ENCODE measurements around the gene PRPF19. TPM values are rescaled to one million over a fixed set of nuclear protein-coding genes. Genes with fewer than 3 reads are reported as not detected.
A peak's percentile ranks its signal among the peaks of the same experiment; 100 is the strongest.

The PRPF19 gene
- total and polyA plus RNA-seq, 2 of the 13 experiments (the other 11 are each of a cell fraction or from before 2014, with no cell fraction given): 27.4 to 91.1 TPM

- TF ChIP-seq TRAFD1 (CRISPR knock-in tag; IDR thresholded peaks at IDR 0.05; ENCODE audit: borderline replicate concordance): no peak
- peak; percentile 32; the same call in 1 of the 2 replicates for TF ChIP-seq ZSCAN9 (CRISPR knock-in tag; IDR thresholded peaks at IDR 0.05; ENCODE audit: borderline replicate concordance)
- TF ChIP-seq LBX2 (CRISPR knock-in tag; IDR thresholded peaks at IDR 0.05; ENCODE audit: borderline replicate concordance): peak; percentile 72; the same call in 1 of the 2 replicates
- TF ChIP-seq TBP (CRISPR knock-in tag; IDR thresholded peaks at IDR 0.05): no peak
- TF ChIP-seq ZNF350 (CRISPR knock-in tag; IDR thresholded peaks at IDR 0.05; ENCODE audit: borderline replicate concordance, low read depth): peak; percentile 88
- peak; percentile 83 to 89 for TF ChIP-seq HMGXB4 (CRISPR knock-in tag; IDR thresholded peaks at IDR 0.05; ENCODE audit: borderline replicate concordance in 1 of 2, low read depth in 1 of 2)
- TF ChIP-seq ARID4A (CRISPR knock-in tag; IDR thresholded peaks at IDR 0.05; ENCODE audit: borderline replicate concordance): peak; percentile 100
- TF ChIP-seq HOXA5 (CRISPR knock-in tag; IDR thresholded peaks at IDR 0.05): peak; percentile 79
- peak; percentile 45 to 56; a peak in 2 of 4 replicates for TF ChIP-seq EP300 (IDR thresholded peaks at IDR 0.05; ENCODE audit: low read depth in 2 of 2, low read length in 2 of 2)
- peak; percentile 35; the same call in 1 of the 2 replicates for TF ChIP-seq EP300 (CRISPR knock-in tag; IDR thresholded peaks at IDR 0.05; ENCODE audit: borderline replicate concordance)
- TF ChIP-seq KLF11 (CRISPR knock-in tag; IDR thresholded peaks at IDR 0.05): peak; percentile 84; the same call in 1 of the 2 replicates
- no peak for TF ChIP-seq ZNF713 (CRISPR knock-in tag; IDR thresholded peaks at IDR 0.05)
- peak; percentile 65; the same call in 1 of the 2 replicates for TF ChIP-seq SETDB1 (CRISPR knock-in tag; IDR thresholded peaks at IDR 0.05; ENCODE audit: borderline replicate concordance)
- TF ChIP-seq ZNF784 (CRISPR knock-in tag; IDR thresholded peaks at IDR 0.05; ENCODE audit: borderline replicate concordance): peak; percentile 97
- TF ChIP-seq ZNF326 (CRISPR knock-in tag; IDR thresholded peaks at IDR 0.05; ENCODE audit: borderline replicate concordance): no peak
- 0 out of 2 replicates have a peak, but pooled peaks have one; percentile 17 for TF ChIP-seq RARA (CRISPR knock-in tag; IDR thresholded peaks at IDR 0.05)
- no peak; the same call in 1 of the 2 replicates for TF ChIP-seq SNAI1 (CRISPR knock-in tag; IDR thresholded peaks at IDR 0.05; ENCODE audit: borderline replicate concordance)
- TF ChIP-seq TEAD3 (CRISPR knock-in tag; optimal IDR thresholded peaks at IDR 0.05; ENCODE audit: borderline replicate concordance): peak; percentile 61
- peak; percentile 67; the same call in 1 of the 2 replicates for TF ChIP-seq SOX5 (CRISPR knock-in tag; IDR thresholded peaks at IDR 0.05; ENCODE audit: borderline replicate concordance)
These were observed 64.4 kb downstream of the PRPF19 start, which contains the start of gene CCDC86 (continued) for GRCh38 chr11:60841797-60842667.

Data from HepG2 (cell line).